Esophagus (tissue), 2 donors: ENCODE data around the gene TREH. TPM values are rescaled to one million over a fixed set of nuclear protein-coding genes. Genes with fewer than 3 reads are reported as not detected.
"Not testable (repeated sequence)": the region's sequence is repeated elsewhere in the genome, so short reads cannot be mapped to it uniquely, and the experiment has no call there.

Source experiments
- H3K27ac ChIP-seq, 2 donors: one replicate each; pipeline ENCODE4 v1.5.1; 2013; ENCODE audit warnings: low read depth in 2 of 2, mild to moderate bottlenecking in 2 of 2, inconsistent platforms in 1 of 2, low read length in 1 of 2, moderate library complexity in 1 of 2
- H3K27me3 ChIP-seq, 2 donors: one replicate each; pipeline ENCODE4 v1.6.1; 2013; ENCODE audit warnings: low read length in 2 of 2, control low read depth in 1 of 2, mild to moderate bottlenecking in 1 of 2; ENCODE audit not compliant: insufficient read depth in 2 of 2, control insufficient read depth in 1 of 2
- H3K36me3 ChIP-seq, 2 donors: one replicate each; pipeline ENCODE4 v1.6.1; 2013; ENCODE audit warnings: low read length in 1 of 2; ENCODE audit not compliant: control insufficient read depth in 2 of 2, insufficient read depth in 2 of 2
- H3K4me1 ChIP-seq, 2 donors: one replicate each; pipeline ENCODE4 v1.6.1; 2013; ENCODE audit warnings: low read length in 1 of 2; ENCODE audit not compliant: control insufficient read depth in 2 of 2, insufficient read depth in 2 of 2
- H3K4me3 ChIP-seq, 2 donors: one replicate each; pipeline ENCODE4 v1.5.1; 2013; ENCODE audit warnings: low read length in 2 of 2, mild to moderate bottlenecking in 2 of 2, low read depth in 1 of 2, moderate library complexity in 1 of 2
- H3K9me3 ChIP-seq, 2 donors: one replicate each; pipeline ENCODE4 v1.6.1; 2013; ENCODE audit warnings: mild to moderate bottlenecking in 2 of 2, low read depth in 1 of 2, low read length in 1 of 2, moderate library complexity in 1 of 2; ENCODE audit not compliant: control insufficient read depth in 2 of 2, insufficient read depth in 1 of 2
- WGBS, 2 donors: extraction: QIAGEN DNeasy Blood & Tissue Kit; methylation state at CpG; one replicate each; pipeline ENCODE4 v1.1.7; 2013; 5-methylcytosine and 5-hydroxymethylcytosine counted together
- polyA plus RNA-seq, 2 donors: library from polyadenylated mRNA; stranded (reverse); fragments of 200-250 nt; gene quantifications; one replicate each; pipeline ENCODE4 v1.2.3, GENCODE V29; 2013
- donor health status: healthy with polysubstance abuse.
- donor health status: Bipolar disorder and iron deficiency.

TREH gene, protein sequence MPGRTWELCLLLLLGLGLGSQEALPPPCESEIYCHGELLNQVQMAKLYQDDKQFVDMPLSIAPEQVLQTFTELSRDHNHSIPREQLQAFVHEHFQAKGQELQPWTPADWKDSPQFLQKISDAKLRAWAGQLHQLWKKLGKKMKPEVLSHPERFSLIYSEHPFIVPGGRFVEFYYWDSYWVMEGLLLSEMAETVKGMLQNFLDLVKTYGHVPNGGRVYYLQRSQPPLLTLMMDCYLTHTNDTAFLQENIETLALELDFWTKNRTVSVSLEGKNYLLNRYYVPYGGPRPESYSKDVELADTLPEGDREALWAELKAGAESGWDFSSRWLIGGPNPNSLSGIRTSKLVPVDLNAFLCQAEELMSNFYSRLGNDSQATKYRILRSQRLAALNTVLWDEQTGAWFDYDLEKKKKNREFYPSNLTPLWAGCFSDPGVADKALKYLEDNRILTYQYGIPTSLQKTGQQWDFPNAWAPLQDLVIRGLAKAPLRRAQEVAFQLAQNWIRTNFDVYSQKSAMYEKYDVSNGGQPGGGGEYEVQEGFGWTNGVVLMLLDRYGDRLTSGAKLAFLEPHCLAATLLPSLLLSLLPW
- polyA plus RNA-seq, result 1 to 10 TPM in 1 of 2 donors, under 1 TPM in 1; 0.54 to 5.8 TPM

GRCh38 chr11:118679483-118679882, at the start of gene TREH:
TSS of gene TREH (minus strand) at chr11:118679650. CDS start at chr11:118679627, 23 bp downstream.
- no peaks in the 10 kb centered on the region for H3K9me3 ChIP-seq
- no peaks in the 10 kb centered on the region for H3K27me3 ChIP-seq
- H3K4me1 ChIP-seq, result peaks cover 5 to 12% of the 10 kb centered on the region in 2 donors
- H3K36me3 ChIP-seq, result no peaks in the 10 kb centered on the region
- no peak within 1 kb of the TSS for H3K4me3 ChIP-seq
- peak within 1 kb of the TSS; percentile 40 to 45 for H3K27ac ChIP-seq
- WGBS, 2 donors, result 44 to 52% methylated on average over 5 of the region's 5 CpGs

DNA sequence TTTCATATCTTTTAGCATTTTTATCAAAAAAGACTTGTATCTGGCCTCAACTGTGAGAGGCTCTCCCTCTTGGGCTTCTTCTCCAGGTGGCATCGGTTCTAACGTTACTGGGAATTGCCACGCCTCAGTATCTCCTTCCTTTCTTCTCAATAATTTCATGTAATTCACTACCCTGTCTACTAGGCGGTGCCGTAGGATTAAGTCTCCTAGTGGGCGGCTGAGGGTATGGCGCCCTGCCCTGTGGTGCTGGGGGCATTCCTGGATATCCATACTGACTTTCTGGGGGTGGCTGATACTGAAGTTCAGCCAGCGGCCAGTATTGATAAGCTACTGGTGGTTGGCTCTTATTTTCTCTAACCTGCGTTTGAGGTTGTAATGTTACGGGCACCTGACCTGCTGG, 48.7 kb upstream of the TREH start:
- H3K4me1 ChIP-seq, H3K27ac ChIP-seq, H3K9me3 ChIP-seq, H3K36me3 ChIP-seq, H3K4me3 ChIP-seq, H3K27me3 ChIP-seq: not testable (repeated sequence)
- 87 to 91% methylated on average over 10 of the region's 10 CpGs for WGBS, 2 donors

GRCh38 chr11:118727721-118728066, 48.2 kb upstream of the TREH start:
- not testable (repeated sequence) for H3K4me1 ChIP-seq, H3K27ac ChIP-seq, H3K9me3 ChIP-seq, H3K4me3 ChIP-seq, H3K27me3 ChIP-seq, H3K36me3 ChIP-seq
- WGBS, 2 donors, result 63 to 73% methylated on average over 2 of the region's 2 CpGs

DNA sequence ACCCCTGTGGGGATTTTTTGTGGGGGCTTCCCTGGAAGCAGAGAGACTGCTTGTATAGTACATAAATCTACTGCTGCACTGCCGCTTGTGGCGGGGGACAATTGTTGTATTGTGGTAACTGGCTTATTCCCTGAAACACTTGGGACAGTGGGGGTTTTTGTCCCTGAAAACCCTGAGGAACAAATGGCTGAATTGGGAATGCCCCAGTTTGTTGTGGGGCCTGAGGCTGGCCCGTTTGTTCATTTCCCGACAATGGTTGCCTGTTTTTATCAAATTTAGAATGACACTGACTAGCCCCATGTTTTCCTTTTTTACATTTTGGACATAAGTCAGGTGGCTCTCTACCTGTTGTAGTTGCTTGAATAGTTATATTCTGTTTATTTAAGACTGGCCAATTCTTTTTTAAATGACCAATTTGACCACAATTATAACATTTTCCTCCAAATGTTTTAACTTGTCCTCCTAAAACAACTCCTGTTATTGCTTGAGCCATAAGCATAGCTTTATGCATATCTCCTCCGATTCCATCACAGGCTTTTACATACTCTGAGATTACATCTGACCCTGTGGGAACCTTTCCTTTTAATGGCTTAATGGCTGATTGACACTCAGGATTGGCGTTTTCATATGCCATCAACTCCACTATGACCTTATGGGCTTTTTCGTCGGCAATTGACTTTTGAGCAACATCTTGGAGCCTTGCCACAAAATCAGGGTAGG, 47.7 kb upstream of the TREH start:
- H3K27ac ChIP-seq, H3K4me3 ChIP-seq, H3K4me1 ChIP-seq, H3K9me3 ChIP-seq, H3K27me3 ChIP-seq, H3K36me3 ChIP-seq: not testable (repeated sequence)
- 62 to 70% methylated on average over 8 of the region's 8 CpGs for WGBS, 2 donors

GRCh38 chr11:118721478-118722015, 42.1 kb upstream of the TREH start:
- H3K27me3 ChIP-seq, H3K9me3 ChIP-seq, H3K27ac ChIP-seq, H3K4me3 ChIP-seq, H3K36me3 ChIP-seq, H3K4me1 ChIP-seq: not testable (repeated sequence)
- WGBS, 2 donors, result 63 to 97% methylated on average over 3 to 8 of the region's 10 CpGs

DNA sequence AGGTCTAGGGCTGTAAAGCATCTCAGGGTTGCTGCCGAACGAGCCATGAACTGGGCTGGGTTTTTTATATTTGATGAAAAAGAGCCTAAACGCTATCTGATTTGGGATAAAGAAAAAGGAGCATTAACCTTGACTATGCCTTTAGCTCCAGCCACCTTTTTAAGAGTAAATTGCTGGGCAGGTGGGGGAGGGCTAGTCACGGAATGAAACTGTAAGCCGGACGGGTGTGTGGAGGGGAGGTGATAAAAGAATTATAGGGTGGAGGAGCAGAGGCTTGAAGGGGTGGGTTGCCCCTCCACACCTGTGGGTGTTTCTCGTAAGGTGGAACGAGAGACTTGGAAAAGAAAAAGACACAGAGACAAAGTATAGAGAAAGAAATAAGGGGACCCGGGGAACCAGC, 41.3 kb upstream of the TREH start:
- not testable (repeated sequence) for H3K27me3 ChIP-seq, H3K9me3 ChIP-seq, H3K27ac ChIP-seq, H3K36me3 ChIP-seq, H3K4me1 ChIP-seq, H3K4me3 ChIP-seq
- WGBS, 2 donors, result 59 to 67% methylated on average over 7 to 8 of the region's 9 CpGs

GRCh38 chr11:118720078-118720477, 40.6 kb upstream of the TREH start:
- not testable (repeated sequence) for H3K27me3 ChIP-seq, H3K4me3 ChIP-seq, H3K36me3 ChIP-seq, H3K9me3 ChIP-seq, H3K27ac ChIP-seq, H3K4me1 ChIP-seq
- WGBS, 2 donors, result 76 to 91% methylated on average over 9 to 13 of the region's 13 CpGs

DNA sequence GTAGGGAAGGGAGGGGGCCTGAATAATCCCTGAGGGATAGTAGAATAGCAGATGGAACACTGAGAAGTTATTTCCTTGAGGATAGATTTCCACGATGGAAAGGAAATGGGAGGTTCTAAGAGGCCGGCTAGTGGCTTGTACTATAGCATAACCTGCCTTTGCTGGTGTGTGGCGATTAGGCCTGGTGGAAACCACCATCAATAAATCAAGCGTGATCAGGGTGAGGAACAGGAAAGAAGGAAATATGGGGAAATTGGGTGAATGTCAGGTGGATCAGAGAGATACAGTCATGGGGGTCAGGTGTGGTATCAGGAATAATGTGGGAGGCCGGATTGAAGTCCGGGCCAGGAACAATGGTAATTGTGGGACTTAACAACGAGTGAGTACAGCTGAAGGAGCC, 39.1 kb upstream of the TREH start:
- not testable (repeated sequence) for H3K36me3 ChIP-seq, H3K4me1 ChIP-seq

GRCh38 chr11:118717733-118718132, 38.3 kb upstream of the TREH start:
- H3K9me3 ChIP-seq, H3K27ac ChIP-seq, H3K36me3 ChIP-seq, H3K4me1 ChIP-seq, H3K27me3 ChIP-seq, H3K4me3 ChIP-seq: not testable (repeated sequence)
- WGBS, 2 donors, result 82 to 88% methylated on average over 3 to 4 of the region's 4 CpGs

More for the DNA sequence above, 39.1 kb upstream of the TREH start:
- not testable (repeated sequence) for H3K27me3 ChIP-seq, H3K4me3 ChIP-seq, H3K27ac ChIP-seq, H3K9me3 ChIP-seq
- 82 to 86% methylated on average over 7 of the region's 7 CpGs for WGBS, 2 donors
